Trophoblast cell (in vitro differentiated cells and primary cell): Measurements from ENCODE around the gene ZRANB3.

Experiments used
- DNase-seq, 2 donors: peaks; one replicate each; pipeline ENCODE4 v3.0.0-alpha.2; 2016
- H2AFZ ChIP-seq: 2 replicates; pipeline ENCODE4 v1.6.1; 2013; ENCODE audit warnings: low read length, moderate library complexity, mild to moderate bottlenecking; ENCODE audit not compliant: insufficient read depth, poor library complexity
- H2AK5ac ChIP-seq: 2 replicates; pipeline ENCODE4 v1.6.1; 2013; ENCODE audit warnings: mild to moderate bottlenecking, low read length
- H2BK120ac ChIP-seq: 2 replicates; pipeline ENCODE4 v1.6.1; 2013; ENCODE audit warnings: low read length, mild to moderate bottlenecking, moderate library complexity; ENCODE audit not compliant: insufficient read depth, poor library complexity
- H2BK12ac ChIP-seq: 2 replicates; pipeline ENCODE4 v1.6.1; 2013; ENCODE audit warnings: mild to moderate bottlenecking, low read length, moderate library complexity
- H2BK5ac ChIP-seq: 2 replicates; pipeline ENCODE4 v1.6.1; 2013; ENCODE audit warnings: low read length, low read depth, moderate library complexity, mild to moderate bottlenecking; ENCODE audit not compliant: poor library complexity
- H3K14ac ChIP-seq: 2 replicates; pipeline ENCODE4 v1.6.1; 2013; ENCODE audit warnings: mild to moderate bottlenecking, low read length
- H3K18ac ChIP-seq: 2 replicates; pipeline ENCODE4 v1.6.1; 2013; ENCODE audit warnings: mild to moderate bottlenecking, low read length
- H3K23ac ChIP-seq: 2 replicates; pipeline ENCODE4 v1.6.1; 2013; ENCODE audit warnings: low read length
- H3K27ac ChIP-seq: 2 replicates; pipeline ENCODE4 v1.5.1; 2013; ENCODE audit warnings: low read depth, mild to moderate bottlenecking, inconsistent platforms, low read length, moderate library complexity
- H3K27me3 ChIP-seq: 2 replicates; pipeline ENCODE4 v1.6.1; 2013; ENCODE audit warnings: inconsistent platforms, mild to moderate bottlenecking, low read length, moderate library complexity; ENCODE audit not compliant: insufficient read depth
- H3K36me3 ChIP-seq, 2 experiments: 1 replicate in 1 of 2; 2 replicates in 1 of 2; pipeline ENCODE4 v1.6.1; 2013; ENCODE audit warnings: low read length in 2 of 2, mild to moderate bottlenecking in 2 of 2, moderate library complexity in 1 of 2; ENCODE audit not compliant: insufficient read depth in 2 of 2, control insufficient read depth in 1 of 2
- H3K4ac ChIP-seq: 2 replicates; pipeline ENCODE4 v1.6.1; 2013; ENCODE audit warnings: low read depth, mild to moderate bottlenecking, low read length, moderate library complexity
- H3K4me1 ChIP-seq, 2 experiments: 1 replicate in 1 of 2; 2 replicates in 1 of 2; pipeline ENCODE4 v1.6.1; 2013; ENCODE audit warnings: low read length in 2 of 2, mild to moderate bottlenecking in 2 of 2, moderate library complexity in 1 of 2; ENCODE audit not compliant: insufficient read depth in 2 of 2, control insufficient read depth in 1 of 2
- H3K4me2 ChIP-seq: 2 replicates; pipeline ENCODE4 v1.6.1; 2013; ENCODE audit warnings: inconsistent platforms, mild to moderate bottlenecking, low read length, moderate library complexity
- H3K4me3 ChIP-seq: 2 replicates; pipeline ENCODE4 v1.5.1; 2013; ENCODE audit warnings: mild to moderate bottlenecking, low read depth, low read length, inconsistent platforms
- H3K79me1 ChIP-seq: one replicate; pipeline ENCODE4 v1.6.1; 2013; ENCODE audit warnings: low read length
- H3K79me2 ChIP-seq: 2 replicates; pipeline ENCODE4 v1.6.1; 2013; ENCODE audit warnings: low read length, mild to moderate bottlenecking; ENCODE audit not compliant: control insufficient read depth, insufficient read depth, poor library complexity
- H3K9ac ChIP-seq: 2 replicates; pipeline ENCODE4 v1.6.1; 2013; ENCODE audit warnings: mild to moderate bottlenecking, low read length
- H3K9me3 ChIP-seq: 2 replicates; pipeline ENCODE4 v1.6.1; 2013; ENCODE audit warnings: low read depth, mild to moderate bottlenecking, control low read depth, inconsistent platforms, low read length; ENCODE audit not compliant: insufficient read depth
- H4K12ac ChIP-seq: 2 replicates; pipeline ENCODE4 v1.6.1; 2013; ENCODE audit warnings: low read depth, mild to moderate bottlenecking, low read length, moderate library complexity
- H4K8ac ChIP-seq: 2 replicates; pipeline ENCODE4 v1.6.1; 2013; ENCODE audit warnings: low read depth, mild to moderate bottlenecking, low read length, moderate library complexity
- H4K91ac ChIP-seq: one replicate; pipeline ENCODE4 v1.6.1; 2013; ENCODE audit warnings: low read depth, mild to moderate bottlenecking, low read length, moderate library complexity
- WGBS: extraction: QIAGEN DNeasy Blood & Tissue Kit; methylation state at CpG from one replicate; pipeline ENCODE4 v1.1.7; 2013; ENCODE audit warnings: missing lambda C conversion rate; ENCODE audit not compliant: insufficient read length, insufficient coverage; ENCODE audit errors: extremely low coverage; 5-methylcytosine and 5-hydroxymethylcytosine counted together

Gene ZRANB3

DNA sequence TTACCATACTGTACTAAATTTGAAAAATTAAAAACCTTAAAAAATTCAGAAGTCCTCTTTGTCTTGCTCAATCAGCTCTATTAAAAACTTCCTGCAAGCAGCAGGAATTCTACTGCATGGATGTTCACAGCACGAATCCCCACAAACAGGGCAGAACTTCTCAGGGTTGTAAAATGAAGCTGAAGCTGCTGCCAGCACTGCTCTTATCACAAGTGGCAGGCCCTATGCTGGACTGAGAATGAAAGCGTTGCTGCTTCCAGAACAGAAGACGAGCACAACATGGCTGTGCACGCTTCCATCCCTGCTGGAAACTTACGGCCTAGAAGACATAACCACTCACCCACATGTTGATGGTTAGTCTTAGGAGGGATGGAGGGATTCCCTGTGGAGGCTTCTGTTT, 345.0 kb downstream of the ZRANB3 start:
- no CpG with 5 or more reads among the region's 5 CpGs for WGBS

DNA sequence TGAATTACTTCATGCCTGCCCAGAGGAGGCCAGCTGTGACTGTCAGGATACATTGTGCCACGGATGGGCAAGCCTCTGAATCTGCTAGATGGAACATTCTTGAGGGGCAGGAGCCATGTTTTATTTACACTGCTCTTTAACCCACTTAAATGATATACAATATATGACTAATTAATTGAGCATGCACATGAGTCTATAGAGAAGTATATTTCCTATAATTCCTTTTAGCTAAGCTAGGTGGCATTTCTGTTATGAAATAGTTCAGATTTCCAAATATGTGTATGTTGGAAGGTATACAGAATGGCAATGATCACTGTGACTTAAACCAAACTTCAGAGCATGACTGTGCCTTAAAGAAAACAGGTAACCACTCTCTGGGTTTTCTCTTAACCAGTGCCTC, 347.2 kb downstream of the ZRANB3 start:
- Histone ChIP-seq H2AK5ac (no peak overlapping the region), H3K4me2 (no peak overlapping the region), H3K4me1 (no peaks in the 10 kb centered on the region), H3K14ac (no peak overlapping the region), H3K79me1 (no peaks in the 10 kb centered on the region), H4K91ac (no peak overlapping the region), H2BK5ac (no peak overlapping the region), H2AFZ (no peak overlapping the region), H4K8ac (no peak overlapping the region), H2BK12ac (no peak overlapping the region), H3K27me3 (no peaks in the 10 kb centered on the region), H3K4ac (no peak overlapping the region), H3K9me3 (no peaks in the 10 kb centered on the region), H2BK120ac (no peak overlapping the region), H3K79me2 (no peaks in the 10 kb centered on the region), H4K12ac (no peak overlapping the region), H3K27ac (no peak overlapping the region), H3K9ac (no peak overlapping the region), H3K23ac (no peak overlapping the region), H3K18ac (no peak overlapping the region), H3K4me3 (no peak overlapping the region), H3K36me3 (peaks cover 0 to 2% of the 10 kb centered on the region in 2 experiments)
- no CpG with 5 or more reads among the region's 1 CpG for WGBS
- peak; percentile 7 to 72 for DNase-seq

More for the DNA sequence above, 345.0 kb downstream of the ZRANB3 start:
- H2BK12ac ChIP-seq: no peak overlapping the region
- no peak for DNase-seq
- no peak overlapping the region for H3K27ac ChIP-seq
- H3K4ac ChIP-seq: no peak overlapping the region
- no peak overlapping the region for H2BK5ac ChIP-seq
- H3K4me2 ChIP-seq: no peak overlapping the region
- H3K9me3 ChIP-seq: no peaks in the 10 kb centered on the region
- peaks cover 0 to 2% of the 10 kb centered on the region in 2 experiments for H3K36me3 ChIP-seq
- no peak overlapping the region for H3K14ac ChIP-seq
- H3K4me1 ChIP-seq: no peaks in the 10 kb centered on the region
- no peak overlapping the region for H2AK5ac ChIP-seq
- H4K12ac ChIP-seq: no peak overlapping the region
- H4K91ac ChIP-seq: no peak overlapping the region
- no peak overlapping the region for H3K18ac ChIP-seq
- no peaks in the 10 kb centered on the region for H3K79me1 ChIP-seq
- no peaks in the 10 kb centered on the region for H3K79me2 ChIP-seq
- H3K27me3 ChIP-seq: no peaks in the 10 kb centered on the region
- no peak overlapping the region for H4K8ac ChIP-seq
- no peak overlapping the region for H2AFZ ChIP-seq
- no peak overlapping the region for H3K9ac ChIP-seq
- no peak overlapping the region for H3K23ac ChIP-seq
- no peak overlapping the region for H3K4me3 ChIP-seq
- H2BK120ac ChIP-seq: no peak overlapping the region

- Histone ChIP-seq H2AK5ac (no peak overlapping the region), H3K9ac (no peak overlapping the region), H3K9me3 (no peaks in the 10 kb centered on the region), H2BK120ac (no peak overlapping the region), H3K4me2 (no peak overlapping the region), H3K79me1 (no peaks in the 10 kb centered on the region), H3K23ac (no peak overlapping the region), H3K4me1 (no peaks in the 10 kb centered on the region), H3K36me3 (peaks cover 0 to 2% of the 10 kb centered on the region in 2 experiments), H3K4me3 (no peak overlapping the region), H3K79me2 (no peaks in the 10 kb centered on the region), H3K4ac (no peak overlapping the region), H2BK12ac (no peak overlapping the region), H3K27ac (no peak overlapping the region), H4K12ac (no peak overlapping the region), H4K91ac (no peak overlapping the region), H3K27me3 (no peaks in the 10 kb centered on the region), H4K8ac (no peak overlapping the region), H2BK5ac (no peak overlapping the region), H3K18ac (no peak overlapping the region), H2AFZ (no peak overlapping the region), H3K14ac (no peak overlapping the region)
- DNase-seq: no peak
- no CpG with 5 or more reads among the region's 3 CpGs for WGBS
Observed at GRCh38 chr2:135182601-135183000, 348.4 kb downstream of the ZRANB3 start.

DNA sequence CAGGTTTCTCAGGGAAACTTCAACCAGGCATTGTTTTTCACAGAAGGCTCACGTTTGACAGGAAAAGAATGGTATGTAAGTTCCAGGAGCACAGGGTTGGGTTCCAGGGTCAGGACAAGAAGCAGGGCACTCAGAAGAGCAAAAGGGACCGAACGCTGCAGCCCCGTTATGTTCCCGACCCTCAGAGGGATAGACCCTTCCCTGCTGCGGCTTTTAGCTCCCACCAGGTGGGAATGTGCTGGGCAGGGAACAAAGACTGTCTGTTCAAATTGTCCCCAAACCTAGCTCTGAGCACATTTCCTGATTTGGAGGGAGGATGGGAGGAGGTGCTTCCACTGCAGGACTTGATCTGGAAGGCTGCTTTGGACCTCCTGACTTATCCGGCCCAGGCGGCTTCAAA, 348.8 kb downstream of the ZRANB3 start:
- H3K79me1 ChIP-seq: no peaks in the 10 kb centered on the region
- H2AFZ ChIP-seq: no peak overlapping the region
- no peak overlapping the region for H3K4me3 ChIP-seq
- no peaks in the 10 kb centered on the region for H3K4me1 ChIP-seq
- H3K9me3 ChIP-seq: no peaks in the 10 kb centered on the region
- no peak for DNase-seq
- H3K23ac ChIP-seq: no peak overlapping the region
- no peak overlapping the region for H3K27ac ChIP-seq
- H2BK120ac ChIP-seq: no peak overlapping the region
- no peaks in the 10 kb centered on the region for H3K79me2 ChIP-seq
- H3K4ac ChIP-seq: no peak overlapping the region
- H4K91ac ChIP-seq: no peak overlapping the region
- no peak overlapping the region for H3K4me2 ChIP-seq
- H3K27me3 ChIP-seq: no peaks in the 10 kb centered on the region
- WGBS: no CpG with 5 or more reads among the region's 8 CpGs
- H4K12ac ChIP-seq: no peak overlapping the region
- no peak overlapping the region for H2BK12ac ChIP-seq
- H2BK5ac ChIP-seq: no peak overlapping the region
- H3K9ac ChIP-seq: no peak overlapping the region
- H4K8ac ChIP-seq: no peak overlapping the region
- H3K36me3 ChIP-seq: peaks cover 0 to 2% of the 10 kb centered on the region in 2 experiments
- H2AK5ac ChIP-seq: no peak overlapping the region
- no peak overlapping the region for H3K14ac ChIP-seq
- no peak overlapping the region for H3K18ac ChIP-seq
